Calu3 (cell line): ENCODE measurements around the gene PPL. TPM values are rescaled to one million over a fixed set of nuclear protein-coding genes. Genes with fewer than 3 reads are reported as not detected.

Source experiments
- BruUV-seq: library from RNA; stranded (reverse); fragments of 400-500 nt; replicated peaks from 2 replicates; lab custom pipeline; 2021; lab: Mats Ljungman, UMichigan
- CTCF ChIA-PET: fragments of 300-600 bp; sonication (Branson Sonifier 250); formaldehyde crosslinking; loops from one replicate; lab custom pipeline; 2022; ENCODE audit warnings: antibody characterized with exemption; lab: Charles Lee
- DNase-seq: peaks from one replicate; pipeline ENCODE4 v3.0.0; 2022
- H3K27ac Mint-ChIP-seq: one replicate; pipeline ENCODE4 v1.8.0; 2022; ENCODE audit warnings: mixed read lengths; ENCODE audit not compliant: unreplicated experiment
- H3K27me3 Mint-ChIP-seq: one replicate; pipeline ENCODE4 v1.8.0; 2022; ENCODE audit warnings: mixed read lengths; ENCODE audit not compliant: unreplicated experiment
- H3K36me3 Mint-ChIP-seq: one replicate; pipeline ENCODE4 v1.8.0; 2022; ENCODE audit warnings: mild to moderate bottlenecking, moderate library complexity, mixed read lengths; ENCODE audit not compliant: insufficient read depth, unreplicated experiment
- H3K4me1 Mint-ChIP-seq: one replicate; pipeline ENCODE4 v1.8.0; 2022; ENCODE audit warnings: mild to moderate bottlenecking, low read depth, mixed read lengths; ENCODE audit not compliant: unreplicated experiment
- H3K4me3 Mint-ChIP-seq: one replicate; pipeline ENCODE4 v1.8.0; 2022; ENCODE audit warnings: mild to moderate bottlenecking, low read depth, moderate library complexity, mixed read lengths; ENCODE audit not compliant: unreplicated experiment
- H3K9me3 Mint-ChIP-seq: one replicate; pipeline ENCODE4 v1.8.0; 2022; ENCODE audit warnings: low read depth, mixed read lengths; ENCODE audit not compliant: unreplicated experiment
- CTCF ChIP-seq: fragments of 200-600 bp; IDR thresholded peaks from one replicate; pipeline ENCODE4 v1.8.0; 2022; ENCODE audit warnings: antibody characterized with exemption; ENCODE audit not compliant: unreplicated experiment
- intact Hi-C: fragments of 100-400 bp; cut with micrococcal nuclease; formaldehyde crosslinking; loops from one replicate; pipeline ENCODE4 v1.10.0; 2022; ENCODE audit not compliant: unreplicated experiment
- total RNA-seq: library from RNA; stranded (reverse); gene quantifications from 2 replicates; pipeline ENCODE4 v1.2.3, GENCODE V29; 2022

The PPL gene
- total RNA-seq, 1 experiment from 2014 or later, result 75.0 TPM

- Mint-ChIP-seq H3K27ac (no peak overlapping the region), H3K27me3 (no peaks in the 10 kb centered on the region), H3K9me3 (no peaks in the 10 kb centered on the region), H3K4me3 (no peak overlapping the region), H3K4me1 (peaks cover 20% of the 10 kb centered on the region), H3K36me3 (peaks cover 67% of the 10 kb centered on the region)
- no peak for DNase-seq
- intact Hi-C loops, result no loop called here
- CTCF ChIA-PET, result no interaction called here
- BruUV-seq, result no TSS peak
- TF ChIP-seq CTCF, result no peak
Measured at GRCh38 chr16:4902038-4902437, 34.9 kb downstream of the PPL start.

DNA sequence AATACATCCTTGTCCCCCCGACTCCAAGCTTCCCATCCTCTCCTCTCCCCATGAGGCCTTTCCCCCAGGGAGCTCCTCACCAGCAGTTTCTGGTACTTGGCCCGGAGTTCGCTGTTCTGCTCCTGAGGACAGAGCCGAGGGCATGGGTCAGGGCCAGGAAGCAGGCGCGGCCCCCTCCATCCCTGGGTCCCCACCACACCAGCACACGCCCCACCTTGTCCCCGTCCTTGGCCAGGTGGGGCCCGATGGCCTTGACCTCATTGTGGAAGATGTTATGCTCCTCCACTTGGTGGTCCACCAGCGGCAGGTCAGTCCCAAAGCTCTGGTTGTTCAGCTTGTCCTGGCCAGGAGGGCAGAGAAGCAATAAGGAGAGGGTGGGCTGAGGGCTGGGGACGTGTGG is 36.2 kb downstream of the PPL start:
- peaks cover 73% of the 10 kb centered on the region for H3K36me3 Mint-ChIP-seq
- H3K4me1 Mint-ChIP-seq, result peaks cover 9% of the 10 kb centered on the region
- CTCF ChIA-PET, result interaction anchor here (0.6 kb wide), 1 partner anchor 725 kb away, joined by 4 read pairs; no protein-coding TSS in a partner anchor
- TF ChIP-seq CTCF, result no peak
- BruUV-seq, result no TSS peak
- intact Hi-C loops, result no loop called here
- no peak for DNase-seq
- no peaks in the 10 kb centered on the region for H3K9me3 Mint-ChIP-seq
- no peak overlapping the region for H3K4me3 Mint-ChIP-seq
- H3K27me3 Mint-ChIP-seq, result no peaks in the 10 kb centered on the region
- no peak overlapping the region for H3K27ac Mint-ChIP-seq

- no TSS peak for BruUV-seq
- no peak for TF ChIP-seq CTCF
- no peak for DNase-seq
- H3K27me3 Mint-ChIP-seq, result no peaks in the 10 kb centered on the region
- H3K36me3 Mint-ChIP-seq, result peaks cover 74% of the 10 kb centered on the region
- no peaks in the 10 kb centered on the region for H3K9me3 Mint-ChIP-seq
- no peak overlapping the region for H3K4me3 Mint-ChIP-seq
- intact Hi-C loops, result no loop called here
- H3K27ac Mint-ChIP-seq, result no peak overlapping the region
- CTCF ChIA-PET, result no interaction called here
- H3K4me1 Mint-ChIP-seq, result peaks cover 3% of the 10 kb centered on the region
Measured at GRCh38 chr16:4900036-4900435, 36.9 kb downstream of the PPL start.

DNA sequence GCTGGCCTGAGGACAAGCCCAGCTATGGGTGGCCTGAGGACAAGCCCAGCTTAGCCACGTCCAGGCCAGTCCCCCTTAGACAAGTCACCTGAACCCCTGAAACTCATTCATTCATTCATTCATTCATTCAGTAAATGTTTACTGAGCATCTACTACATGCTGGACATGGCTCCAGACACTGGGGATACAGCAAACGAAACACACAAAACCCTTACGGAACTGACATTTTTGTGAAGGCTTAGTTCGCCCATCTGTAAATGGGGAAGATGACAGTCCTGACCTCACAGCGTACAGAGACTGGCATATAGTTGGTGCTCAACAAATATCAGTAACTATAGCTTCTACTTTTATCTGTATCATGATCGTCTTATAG is 37.5 kb downstream of the PPL start:
- H3K4me3 Mint-ChIP-seq, result no peak overlapping the region
- CTCF ChIA-PET, result no interaction called here
- H3K27ac Mint-ChIP-seq, result no peak overlapping the region

More for the DNA sequence above, 37.5 kb downstream of the PPL start:
- H3K36me3 Mint-ChIP-seq, result peaks cover 73% of the 10 kb centered on the region
- no peak for DNase-seq
- intact Hi-C loops, result no loop called here
- H3K9me3 Mint-ChIP-seq, result no peaks in the 10 kb centered on the region
- no peaks in the 10 kb centered on the region for H3K27me3 Mint-ChIP-seq
- BruUV-seq, result no TSS peak
- no peaks in the 10 kb centered on the region for H3K4me1 Mint-ChIP-seq
- no peak for TF ChIP-seq CTCF
